ENCODE data around the gene LRP1B. TPM values are rescaled to one million over a fixed set of nuclear protein-coding genes. Genes with fewer than 3 reads are reported as not detected.

LRP1B gene
- total RNA-seq, 1 experiment from 2014 or later, result 0.08 TPM

GRCh38 chr2:140892911-140893637, 1237.7 kb downstream of the LRP1B start:
- Histone ChIP-seq H3K9me3 (replicated peaks) (no peaks in the 10 kb centered on the region), H3K27ac (peak overlapping the region; percentile 15; the same call in 1 of the 2 replicates), H3K36me3 (no peaks in the 10 kb centered on the region), H3K4me3 (no peak overlapping the region), H3K4me1 (replicated peaks) (peaks cover 12% of the 10 kb centered on the region), H3K27me3 (replicated peaks) (no peaks in the 10 kb centered on the region)
- DNase-seq (ENCODE audit: low read depth in 1 of 2, low spot score in 2 of 2), result no peak

GRCh38 chr2:140892436-140892835, 1238.4 kb downstream of the LRP1B start:
- no peak for DNase-seq (ENCODE audit: low read depth in 1 of 2, low spot score in 2 of 2)
- Histone ChIP-seq H3K9me3 (replicated peaks) (no peaks in the 10 kb centered on the region), H3K36me3 (no peaks in the 10 kb centered on the region), H3K27ac (no peak overlapping the region), H3K27me3 (replicated peaks) (no peaks in the 10 kb centered on the region), H3K4me3 (no peak overlapping the region), H3K4me1 (replicated peaks) (peaks cover 12% of the 10 kb centered on the region)

- Histone ChIP-seq H3K27ac (no peak overlapping the region), H3K36me3 (no peaks in the 10 kb centered on the region), H3K27me3 (replicated peaks) (no peaks in the 10 kb centered on the region), H3K4me3 (no peak overlapping the region), H3K4me1 (replicated peaks) (peaks cover 12% of the 10 kb centered on the region), H3K9me3 (replicated peaks) (no peaks in the 10 kb centered on the region)
- no peak for DNase-seq (ENCODE audit: low read depth in 1 of 2, low spot score in 2 of 2)
These were observed 1239.1 kb downstream of the LRP1B start for GRCh38 chr2:140891614-140892212.

- Histone ChIP-seq H3K4me1 (replicated peaks) (peaks cover 32% of the 10 kb centered on the region), H3K4me3 (no peak overlapping the region), H3K27ac (peak overlapping the region; percentile 37), H3K27me3 (replicated peaks) (no peaks in the 10 kb centered on the region), H3K36me3 (no peaks in the 10 kb centered on the region), H3K9me3 (replicated peaks) (no peaks in the 10 kb centered on the region)
- DNase-seq (ENCODE audit: low read depth in 1 of 2, low spot score in 2 of 2), result no peak
These were observed 1247.9 kb downstream of the LRP1B start for GRCh38 chr2:140882671-140883620.

- Histone ChIP-seq H3K36me3 (no peaks in the 10 kb centered on the region), H3K9me3 (replicated peaks) (no peaks in the 10 kb centered on the region; the same call in 1 of the 2 replicates), H3K4me1 (replicated peaks) (peaks cover 32% of the 10 kb centered on the region), H3K27me3 (replicated peaks) (no peaks in the 10 kb centered on the region), H3K27ac (peak overlapping the region; percentile 46), H3K4me3 (no peak overlapping the region)
- peak in 1 of 2 experiments; percentile 84 for DNase-seq (ENCODE audit: low read depth in 1 of 2, low spot score in 2 of 2)
These were observed 1250.2 kb downstream of the LRP1B start for GRCh38 chr2:140880573-140880972.

GRCh38 chr2:140876015-140876414, 1254.8 kb downstream of the LRP1B start:
- DNase-seq (ENCODE audit: low read depth in 1 of 2, low spot score in 2 of 2), result no peak
- no peaks in the 10 kb centered on the region for H3K36me3 ChIP-seq
- no peak overlapping the region for H3K4me3 ChIP-seq
- H3K4me1 ChIP-seq (replicated peaks), result peaks cover 14% of the 10 kb centered on the region
- H3K27me3 ChIP-seq (replicated peaks), result no peaks in the 10 kb centered on the region
- no peak overlapping the region for H3K27ac ChIP-seq
- no peaks in the 10 kb centered on the region; the same call in 1 of the 2 replicates for H3K9me3 ChIP-seq (replicated peaks)

- Histone ChIP-seq H3K4me1 (replicated peaks) (peaks cover 14% of the 10 kb centered on the region), H3K27ac (no peak overlapping the region), H3K4me3 (no peak overlapping the region), H3K9me3 (replicated peaks) (no peaks in the 10 kb centered on the region; the same call in 1 of the 2 replicates), H3K27me3 (replicated peaks) (no peaks in the 10 kb centered on the region), H3K36me3 (no peaks in the 10 kb centered on the region)
- DNase-seq (ENCODE audit: low read depth in 1 of 2, low spot score in 2 of 2), result no peak
These were observed 1256.8 kb downstream of the LRP1B start for GRCh38 chr2:140873915-140874531.

- Histone ChIP-seq H3K27ac (peak overlapping the region; percentile 6; the same call in 1 of the 2 replicates), H3K4me3 (no peak overlapping the region), H3K27me3 (replicated peaks) (no peaks in the 10 kb centered on the region), H3K36me3 (no peaks in the 10 kb centered on the region), H3K9me3 (replicated peaks) (no peaks in the 10 kb centered on the region), H3K4me1 (replicated peaks) (peaks cover 15% of the 10 kb centered on the region)
- peak in 1 of 2 experiments; percentile 28 for DNase-seq (ENCODE audit: low read depth in 1 of 2, low spot score in 2 of 2)
These were observed 1260.9 kb downstream of the LRP1B start for GRCh38 chr2:140869925-140870324.

- Histone ChIP-seq H3K4me1 (replicated peaks) (peaks cover 15% of the 10 kb centered on the region), H3K36me3 (no peaks in the 10 kb centered on the region), H3K27ac (peak overlapping the region; percentile 6; the same call in 1 of the 2 replicates), H3K9me3 (replicated peaks) (no peaks in the 10 kb centered on the region), H3K4me3 (no peak overlapping the region), H3K27me3 (replicated peaks) (no peaks in the 10 kb centered on the region)
- DNase-seq (ENCODE audit: low read depth in 1 of 2, low spot score in 2 of 2), result no peak
These were observed 1261.7 kb downstream of the LRP1B start for GRCh38 chr2:140869107-140869506.

GRCh38 chr2:140865837-140866236, 1265.0 kb downstream of the LRP1B start:
- Histone ChIP-seq H3K27me3 (replicated peaks) (no peaks in the 10 kb centered on the region), H3K4me1 (replicated peaks) (peaks cover 15% of the 10 kb centered on the region), H3K27ac (no peak overlapping the region), H3K36me3 (no peaks in the 10 kb centered on the region), H3K9me3 (replicated peaks) (no peaks in the 10 kb centered on the region), H3K4me3 (no peak overlapping the region)
- DNase-seq (ENCODE audit: low read depth in 1 of 2, low spot score in 2 of 2), result no peak

GRCh38 chr2:140863713-140864112, 1267.1 kb downstream of the LRP1B start:
- DNase-seq (ENCODE audit: low read depth in 1 of 2, low spot score in 2 of 2), result peak in 1 of 2 experiments; percentile 24
- Histone ChIP-seq H3K9me3 (replicated peaks) (no peaks in the 10 kb centered on the region), H3K27me3 (replicated peaks) (no peaks in the 10 kb centered on the region), H3K36me3 (no peaks in the 10 kb centered on the region), H3K27ac (no peak overlapping the region), H3K4me3 (no peak overlapping the region), H3K4me1 (replicated peaks) (no peaks in the 10 kb centered on the region)

- no peaks in the 10 kb centered on the region for H3K9me3 ChIP-seq (replicated peaks)
- no peak overlapping the region for H3K27ac ChIP-seq
- no peaks in the 10 kb centered on the region for H3K4me1 ChIP-seq (replicated peaks)
- no peaks in the 10 kb centered on the region for H3K36me3 ChIP-seq
- no peaks in the 10 kb centered on the region for H3K27me3 ChIP-seq (replicated peaks)
- no peak overlapping the region for H3K4me3 ChIP-seq
- no peak for DNase-seq (ENCODE audit: low read depth in 1 of 2, low spot score in 2 of 2)
These were observed 1268.6 kb downstream of the LRP1B start for GRCh38 chr2:140862181-140862580.

GRCh38 chr2:140861666-140862065, 1269.2 kb downstream of the LRP1B start:
- H3K36me3 ChIP-seq, result no peaks in the 10 kb centered on the region
- H3K4me3 ChIP-seq, result no peak overlapping the region
- no peak for DNase-seq (ENCODE audit: low read depth in 1 of 2, low spot score in 2 of 2)

More at GRCh38 chr2:140861666-140862065, 1269.2 kb downstream of the LRP1B start:
- H3K9me3 ChIP-seq (replicated peaks), result no peaks in the 10 kb centered on the region
- no peaks in the 10 kb centered on the region for H3K4me1 ChIP-seq (replicated peaks)
- H3K27me3 ChIP-seq (replicated peaks), result no peaks in the 10 kb centered on the region
- no peak overlapping the region for H3K27ac ChIP-seq
